Upper lobe of right lung (tissue), 1 donor: ENCODE measurements around the gene DRAP1. TPM values are rescaled to one million over a fixed set of nuclear protein-coding genes. Genes with fewer than 3 reads are reported as not detected.
A peak's percentile ranks its signal among the peaks of the same experiment; 100 is the strongest.

ENCODE experiments used
- ATAC-seq: fragments of 200-7000 bp; cut with Tn5 transposase; one replicate; pipeline ENCODE4 v1.9.1; 2020; ENCODE audit warnings: mild to moderate bottlenecking, moderate library complexity
- DNase-seq: peaks from one replicate; pipeline ENCODE4 v3.0.0-alpha.2; 2020
- H3K27ac ChIP-seq: fragments of 200-600 bp; one replicate; pipeline ENCODE4 v1.8.0; 2022
- H3K27me3 ChIP-seq: fragments of 200-600 bp; one replicate; pipeline ENCODE4 v1.8.0; 2022; ENCODE audit warnings: mild to moderate bottlenecking
- H3K36me3 ChIP-seq: fragments of 200-600 bp; one replicate; pipeline ENCODE4 v1.8.0; 2022
- H3K4me1 ChIP-seq: fragments of 200-600 bp; one replicate; pipeline ENCODE4 v1.8.0; 2022
- H3K4me3 ChIP-seq: fragments of 200-600 bp; one replicate; pipeline ENCODE4 v1.8.0; 2022; ENCODE audit warnings: mild to moderate bottlenecking
- H3K9me3 ChIP-seq: fragments of 200-600 bp; one replicate; pipeline ENCODE4 v1.8.0; 2022
- CTCF ChIP-seq: fragments of 200-600 bp; IDR thresholded peaks from one replicate; pipeline ENCODE4 v1.8.0; 2022; ENCODE audit warnings: antibody characterized with exemption
- intact Hi-C: fragments of 100-400 bp; cut with DNase I; formaldehyde crosslinking; loops from one replicate; pipeline ENCODE4 v1.11.0; 2022
- total RNA-seq: library from RNA; stranded (reverse); fragmentation: NEBNext Ultra II Directional; extraction: Animal tissue kit (Norgen Biotek cat#: 25700); gene quantifications from one replicate; pipeline ENCODE4 v1.2.1, GENCODE V29; 2021
- donor health status: DM: no; HTN: yes; CAD: no; lungs with severe emphysema.

Gene DRAP1
- total RNA-seq, 1 donor from 2014 or later = 62.8 TPM

GRCh38 chr11:65872586-65873317 lies 46.5 kb upstream of the DRAP1 start, which contains the start of gene EFEMP2:
TSS of gene EFEMP2 (minus strand) at chr11:65872800. CDS start at chr11:65872354, 446 bp downstream.
- Histone ChIP-seq H3K27me3 (no peaks in the 10 kb centered on the region), H3K4me1 (peaks cover 19% of the 10 kb centered on the region), H3K36me3 (peaks cover 3% of the 10 kb centered on the region), H3K27ac (peak within 1 kb of the TSS; percentile 74), H3K4me3 (peak within 1 kb of the TSS; percentile 59), H3K9me3 (no peaks in the 10 kb centered on the region)
- no peak for TF ChIP-seq CTCF
- ATAC-seq (peak; percentile 43), DNase-seq (peak; percentile 82)
- intact Hi-C loops = no loop called here

- peak overlapping the region; percentile 59 for H3K4me3 ChIP-seq
- no peaks in the 10 kb centered on the region for H3K9me3 ChIP-seq
- peak overlapping the region; percentile 74 for H3K27ac ChIP-seq
- no peaks in the 10 kb centered on the region for H3K36me3 ChIP-seq
- intact Hi-C loops = no loop called here
- no peak for TF ChIP-seq CTCF
- peaks cover 19% of the 10 kb centered on the region for H3K4me1 ChIP-seq
- DNase-seq (peak; percentile 97), ATAC-seq (peak; percentile 97)
- no peaks in the 10 kb centered on the region for H3K27me3 ChIP-seq
These were observed 45.7 kb upstream of the DRAP1 start for GRCh38 chr11:65873318-65874156.

GRCh38 chr11:65879617-65880016 lies 39.6 kb upstream of the DRAP1 start, which contains the start of gene CTSW:
TSS of gene CTSW (plus strand) at chr11:65879837. CDS start at chr11:65879855, 18 bp downstream.
- ATAC-seq = peak; percentile 69
- peak within 1 kb of the TSS; percentile 31 for H3K4me3 ChIP-seq
- TF ChIP-seq CTCF = no peak
- no peak for DNase-seq
- no peaks in the 10 kb centered on the region for H3K27me3 ChIP-seq
- no peaks in the 10 kb centered on the region for H3K9me3 ChIP-seq
- H3K27ac ChIP-seq = no peak within 1 kb of the TSS
- H3K4me1 ChIP-seq = no peaks in the 10 kb centered on the region
- peaks cover 16% of the 10 kb centered on the region for H3K36me3 ChIP-seq
- intact Hi-C loops = loop anchor here (5.0 kb wide), 1 partner anchor 108 kb away; no protein-coding TSS in a partner anchor

- DNase-seq (no peak), ATAC-seq (no peak)
- intact Hi-C loops = loop anchor here (5.0 kb wide), 1 partner anchor 107 kb away; no protein-coding TSS in a partner anchor
- H3K27me3 ChIP-seq = no peaks in the 10 kb centered on the region
- no peak overlapping the region for H3K27ac ChIP-seq
- peaks cover 18% of the 10 kb centered on the region for H3K36me3 ChIP-seq
- no peak for TF ChIP-seq CTCF
- H3K4me1 ChIP-seq = no peaks in the 10 kb centered on the region
- peak overlapping the region; percentile 31 for H3K4me3 ChIP-seq
- no peaks in the 10 kb centered on the region for H3K9me3 ChIP-seq
These were observed 39.2 kb upstream of the DRAP1 start for GRCh38 chr11:65880027-65880426.

- H3K4me3 ChIP-seq = no peak overlapping the region
- H3K27ac ChIP-seq = no peak overlapping the region
- H3K4me1 ChIP-seq = no peaks in the 10 kb centered on the region
- DNase-seq (no peak), ATAC-seq (no peak)
- H3K27me3 ChIP-seq = no peaks in the 10 kb centered on the region
- H3K36me3 ChIP-seq = peaks cover 26% of the 10 kb centered on the region
- TF ChIP-seq CTCF = no peak
- H3K9me3 ChIP-seq = no peaks in the 10 kb centered on the region
- intact Hi-C loops = loop anchor here (5.0 kb wide), 1 partner anchor 106 kb away; no protein-coding TSS in a partner anchor
These were observed 38.3 kb upstream of the DRAP1 start for GRCh38 chr11:65880844-65881421.
